HT-29 (cell line): ENCODE results near the gene PRRX2. TPM values are rescaled to one million over a fixed set of nuclear protein-coding genes. Genes with fewer than 3 reads are reported as not detected.
"Not testable (repeated sequence)": the region's sequence is repeated elsewhere in the genome, so short reads cannot be mapped to it uniquely, and the experiment has no call there.

Experiments used
- DNase-seq: peaks from one replicate; pipeline ENCODE4 v3.0.0-alpha.2; 2015; ENCODE audit warnings: low spot score
- total RNA-seq: library from RNA; depleted of rRNA; stranded (reverse); fragments of >200 nt; shearing (Covaris generic); gene quantifications from 2 replicates; pipeline ENCODE4 v1.2.3, GENCODE V29; 2014; rRNA removed

PRRX2 gene
- total RNA-seq, 1 experiment from 2014 or later, result not detected

GRCh38 chr9:129759319-129759718 is 93.9 kb downstream of the PRRX2 start:
- no peak for DNase-seq

DNA sequence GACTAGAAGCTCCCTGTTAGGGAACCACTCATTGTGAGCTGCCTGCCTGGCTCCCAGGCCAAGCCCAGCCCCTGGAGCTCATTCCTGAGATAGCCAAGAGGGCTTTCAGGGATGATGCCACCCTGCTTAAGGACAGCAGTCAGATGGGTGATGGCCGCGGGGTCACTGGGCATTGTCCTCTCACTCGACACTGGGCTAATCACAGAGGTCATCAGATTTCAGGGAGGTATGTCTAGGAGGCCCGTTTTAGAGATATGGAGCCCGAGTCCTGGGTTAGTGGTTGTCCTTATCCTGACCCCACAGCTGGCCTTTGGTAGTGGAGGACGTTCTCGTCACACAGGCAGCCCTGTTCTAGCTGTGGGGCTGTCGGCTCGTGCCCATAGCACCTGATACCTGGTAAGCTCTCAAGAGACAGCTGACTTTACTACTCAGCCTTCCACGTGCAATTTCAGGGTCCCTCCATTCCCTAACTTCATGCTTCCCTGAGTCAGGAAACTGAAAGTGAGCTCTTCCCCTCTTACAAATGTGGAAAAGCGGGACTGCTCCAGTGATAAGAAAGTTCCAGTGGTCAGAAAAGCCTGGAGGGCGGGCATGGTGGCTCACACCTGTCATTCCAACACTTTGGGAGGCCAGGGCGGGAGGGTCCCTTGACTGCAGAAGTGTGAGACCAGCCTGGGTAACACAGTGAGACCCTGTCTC is 94.5 kb downstream of the PRRX2 start:
- no peak for DNase-seq

- not testable (repeated sequence) for DNase-seq
Measured at GRCh38 chr9:129760784-129761183, 95.3 kb downstream of the PRRX2 start.

DNA sequence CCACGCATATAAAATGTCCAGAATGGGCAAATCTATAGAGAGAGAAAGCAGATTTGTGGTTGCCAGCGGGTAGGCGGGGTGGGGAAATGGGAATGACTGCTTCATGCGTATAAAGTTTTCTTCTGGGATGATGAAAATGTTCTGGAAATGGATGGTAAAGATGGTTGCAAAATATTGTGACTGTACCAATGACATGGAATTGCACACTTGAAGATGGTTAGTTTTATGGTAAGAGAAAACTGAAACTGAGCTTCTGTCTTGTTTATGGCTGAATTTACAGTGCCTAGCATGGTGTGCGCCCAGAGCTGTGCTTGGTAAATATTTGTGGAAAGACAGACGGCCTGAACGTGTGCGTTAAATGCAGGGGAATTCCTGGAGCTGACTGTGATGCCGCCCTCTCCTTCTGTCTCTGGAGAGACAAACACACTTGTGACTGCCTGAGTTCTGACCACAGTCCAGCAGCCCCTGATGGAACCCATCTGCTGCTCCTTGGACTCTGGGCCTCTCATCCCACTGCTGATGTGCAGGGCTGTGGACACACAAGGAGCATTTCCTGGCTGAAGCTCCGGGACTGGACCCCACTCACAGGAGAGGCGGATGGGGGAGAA is 96.0 kb downstream of the PRRX2 start:
- no peak for DNase-seq

GRCh38 chr9:129761901-129762369 is 96.5 kb downstream of the PRRX2 start:
- peak; percentile 18 for DNase-seq

DNA sequence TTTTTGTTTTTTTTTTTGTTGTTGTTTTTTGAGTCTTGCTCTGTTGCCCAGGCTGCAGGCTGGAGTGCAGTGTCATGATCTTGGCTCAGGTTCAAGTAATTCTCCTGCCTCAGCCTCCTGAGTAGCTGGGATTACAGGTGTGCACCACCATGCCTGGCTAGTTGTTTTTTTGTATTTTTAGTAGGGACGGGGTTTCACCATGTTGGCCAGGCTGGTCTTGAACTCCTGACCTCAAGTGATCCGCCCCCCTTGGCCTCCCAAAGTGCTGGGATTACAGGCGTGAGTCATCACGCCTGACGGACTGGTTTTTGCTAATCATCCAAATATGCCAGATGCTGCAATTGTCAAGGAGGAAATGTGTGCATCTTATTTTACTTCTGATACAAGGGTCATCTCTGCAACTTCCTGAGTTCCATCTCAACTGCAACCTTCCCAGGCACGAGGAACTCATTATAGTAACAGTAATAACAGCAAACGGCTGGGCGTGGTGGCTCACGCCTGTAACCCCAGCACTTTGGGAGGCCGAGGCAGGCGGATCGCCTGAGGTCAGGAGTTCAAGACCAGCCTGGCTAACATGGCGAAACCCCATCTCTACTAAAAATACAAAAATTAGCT is 97.0 kb downstream of the PRRX2 start:
- peak; percentile 38 for DNase-seq

DNA sequence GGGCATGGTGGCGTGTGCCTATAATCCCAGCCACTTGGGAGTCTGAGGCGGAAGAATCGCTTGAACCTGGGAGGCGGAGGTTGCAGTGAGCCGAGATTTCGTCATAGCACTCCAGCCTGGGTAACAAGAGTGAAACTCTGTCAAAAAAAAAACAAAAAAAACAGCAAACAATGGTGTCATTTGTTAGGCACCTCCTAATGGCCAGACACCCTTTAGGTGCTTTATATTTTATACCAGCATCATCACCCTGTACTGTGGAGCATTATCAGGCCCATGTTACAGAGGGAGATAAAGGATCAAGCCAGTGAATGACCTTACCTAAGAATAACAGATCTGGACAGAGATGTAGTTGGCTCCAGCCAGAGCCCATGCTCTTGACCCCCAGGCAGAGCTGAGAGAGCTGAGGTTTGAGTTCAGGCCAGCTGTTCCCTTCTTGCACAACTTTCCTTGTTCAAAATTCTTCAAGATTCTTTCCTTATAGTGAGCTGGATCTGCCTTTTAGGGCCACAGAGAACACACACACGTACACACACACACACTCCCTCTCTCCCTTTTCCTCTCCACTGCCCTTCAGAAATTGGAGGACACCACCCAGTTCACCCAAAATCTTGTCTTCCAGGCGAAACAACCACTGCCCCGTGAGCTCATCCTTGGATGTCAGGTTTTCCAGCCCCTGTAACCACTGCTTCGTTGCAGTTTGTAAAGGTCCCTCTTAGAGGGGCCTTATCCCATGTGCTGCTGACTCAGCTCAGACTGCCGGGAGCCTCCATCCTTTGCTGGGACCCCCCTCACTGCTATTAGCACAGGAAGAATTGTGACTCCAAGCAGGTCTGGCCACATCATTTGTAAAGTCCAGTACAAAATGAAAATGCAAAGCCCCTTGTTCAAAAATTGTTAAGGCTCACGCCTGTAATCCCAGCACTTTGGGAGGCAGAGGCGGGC is 97.8 kb downstream of the PRRX2 start:
- no peak for DNase-seq

GRCh38 chr9:129765764-129766317 is 100.4 kb downstream of the PRRX2 start:
- no peak for DNase-seq

DNA sequence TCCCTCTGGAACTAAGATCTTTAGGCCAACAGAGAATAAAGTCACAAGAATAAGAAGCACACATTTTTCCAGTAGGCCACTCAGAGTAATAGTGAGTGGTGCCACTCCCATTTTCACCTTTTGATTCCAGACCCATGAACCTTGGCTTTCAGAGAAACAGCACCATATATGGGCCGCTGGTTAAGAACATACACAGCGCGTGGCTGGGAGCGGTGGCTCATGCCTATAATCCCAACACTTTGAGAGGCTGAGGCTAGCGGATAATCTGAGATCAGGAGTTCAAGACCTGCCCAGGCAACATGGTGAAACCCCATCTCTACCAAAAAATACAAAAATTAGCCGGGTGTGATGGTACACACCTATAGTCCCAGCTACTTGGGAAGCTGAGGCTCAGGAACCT is 103.0 kb downstream of the PRRX2 start:
- DNase-seq, result no peak

GRCh38 chr9:129769669-129770068 is 104.2 kb downstream of the PRRX2 start:
- no peak for DNase-seq

- DNase-seq, result no peak
Measured at GRCh38 chr9:129770741-129771140, 105.3 kb downstream of the PRRX2 start.

Other genes starting within 250 kb of the PRRX2 start
- gene C9orf50, start 44.5 kb upstream of the PRRX2 start, total RNA-seq, result not detected in 2 replicates
- gene NTMT1, start 39.5 kb upstream of the PRRX2 start, total RNA-seq, result 68.7 and 83.8 TPM in 2 replicates
- 25.5 and 25.9 TPM in 2 replicates for gene ASB6, start 23.5 kb upstream of the PRRX2 start, total RNA-seq
- gene PTGES, start 87.4 kb downstream of the PRRX2 start, total RNA-seq, result 0.41 and 0.94 TPM in 2 replicates
- gene TOR1B, start 137.5 kb downstream of the PRRX2 start, total RNA-seq, result 25.0 and 27.1 TPM in 2 replicates
- 21.3 and 25.2 TPM in 2 replicates for gene TOR1A, start 158.5 kb downstream of the PRRX2 start, total RNA-seq
- 27.9 and 37.8 TPM in 2 replicates for gene C9orf78, start 169.6 kb downstream of the PRRX2 start, total RNA-seq
- gene USP20, start 169.8 kb downstream of the PRRX2 start, total RNA-seq, result 12.4 and 14.8 TPM in 2 replicates